ENCODE data around the gene FAM168B.
A peak's percentile ranks its signal among the peaks of the same experiment; 100 is the strongest.
"Not testable (repeated sequence)": the region's sequence is repeated elsewhere in the genome, so short reads cannot be mapped to it uniquely, and the experiment has no call there.

The FAM168B gene

GRCh38 chr2:131093006-131093695 is at the start of gene FAM168B:
Gene FAM168B, minus strand, starts transcription at chr2:131093460. Its CDS starts 10,814 bp downstream, at chr2:131082646.
- peak; percentile 89 for DNase-seq

GRCh38 chr2:131142849-131143248 is 49.6 kb upstream of the FAM168B start:
- DNase-seq, result no peak

GRCh38 chr2:131140581-131140980 is 47.3 kb upstream of the FAM168B start:
- DNase-seq, result no peak

- DNase-seq, result no peak
Observed at GRCh38 chr2:131132729-131133128, 39.5 kb upstream of the FAM168B start.

- no peak for DNase-seq
Observed at GRCh38 chr2:131130298-131130596, 37.0 kb upstream of the FAM168B start.

GRCh38 chr2:131127981-131128380 is 34.7 kb upstream of the FAM168B start:
- no peak for DNase-seq

GRCh38 chr2:131127076-131127475 is 33.8 kb upstream of the FAM168B start:
- no peak for DNase-seq

- no peak for DNase-seq
Observed at GRCh38 chr2:131126436-131126835, 33.2 kb upstream of the FAM168B start.

- no peak for DNase-seq
Observed at GRCh38 chr2:131125195-131125757, 32.0 kb upstream of the FAM168B start.

GRCh38 chr2:131123192-131123591 is 29.9 kb upstream of the FAM168B start:
- no peak for DNase-seq

GRCh38 chr2:131122496-131122895 is 29.2 kb upstream of the FAM168B start:
- no peak for DNase-seq

- no peak for DNase-seq
Observed at GRCh38 chr2:131121464-131121863, 28.2 kb upstream of the FAM168B start.

- DNase-seq, result no peak
Observed at GRCh38 chr2:131120815-131121317, 27.6 kb upstream of the FAM168B start.

- no peak for DNase-seq
Observed at GRCh38 chr2:131115752-131116151, 22.5 kb upstream of the FAM168B start.

- not testable (repeated sequence) for DNase-seq
Observed at GRCh38 chr2:131114950-131115349, 21.7 kb upstream of the FAM168B start.

- DNase-seq, result no peak
Observed at GRCh38 chr2:131113566-131114227, 20.4 kb upstream of the FAM168B start.

- peak; percentile 4 for DNase-seq
Observed at GRCh38 chr2:131112529-131112928, 19.3 kb upstream of the FAM168B start.

- peak; percentile 21 for DNase-seq
Observed at GRCh38 chr2:131105950-131106801, 12.9 kb upstream of the FAM168B start.

GRCh38 chr2:131105156-131105949 is 12.1 kb upstream of the FAM168B start, which contains the start of gene PLEKHB2:
Gene PLEKHB2, plus strand, starts transcription at chr2:131105336. Its CDS starts 15,606 bp downstream, at chr2:131120942.
- DNase-seq, result peak; percentile 89

GRCh38 chr2:131104487-131105155 is 11.4 kb upstream of the FAM168B start:
- no peak for DNase-seq

GRCh38 chr2:131103165-131103564 is 9.9 kb upstream of the FAM168B start:
- no peak for DNase-seq
